ENCODE results near the gene OST4. TPM values are rescaled to one million over a fixed set of nuclear protein-coding genes. Genes with fewer than 3 reads are reported as not detected.

Gene OST4
- polyA plus RNA-seq, 3 donors, result 209 to 635 (median 615) TPM

GRCh38 chr2:27041752-27042151 lies 29.7 kb downstream of the OST4 start:
- Histone ChIP-seq H3K36me3 (replicated peaks in 1 of 2; ENCODE audit: control insufficient read depth in 1 of 2, insufficient read depth in 2 of 2, low read length in 2 of 2) (peaks cover 55 to 66% of the 10 kb centered on the region in 2 donors), H3K27ac (ENCODE audit: low read depth in 1 of 2, low read length in 2 of 2) (peak overlapping the region in 1 of 2 donors; percentile 3), H3K9ac (ENCODE audit: insufficient read depth, low read length, poor library complexity, severe bottlenecking) (no peak overlapping the region), H4K20me1 (ENCODE audit: insufficient read depth, low read length) (no peaks in the 10 kb centered on the region), H3K79me2 (ENCODE audit: insufficient read depth, low read length) (no peaks in the 10 kb centered on the region), H3K4me3 (replicated peaks in 1 of 3; ENCODE audit: low read depth in 2 of 3, low read length in 3 of 3) (no peak overlapping the region), H2AFZ (ENCODE audit: insufficient read depth, low read depth, low read length, poor library complexity, severe bottlenecking) (no peak overlapping the region), H3K4me1 (ENCODE audit: control insufficient read depth in 1 of 2, insufficient read depth in 2 of 2, low read length in 2 of 2) (no peaks in the 10 kb centered on the region), H3K27me3 (ENCODE audit: control insufficient read depth in 2 of 2, insufficient read depth in 2 of 2, low read length in 2 of 2) (no peaks in the 10 kb centered on the region), H3K9me3 (replicated peaks in 1 of 2; ENCODE audit: control insufficient read depth in 1 of 2, insufficient read depth in 1 of 2, low read length in 2 of 2) (no peaks in the 10 kb centered on the region), H3K4me2 (replicated peaks; ENCODE audit: extremely low read depth, low read length, poor library complexity, severe bottlenecking) (no peak overlapping the region)
- intact Hi-C loops (cut with micrococcal nuclease), result no loop called here
- Mint-ChIP-seq H3K4me3 (no peak overlapping the region), H3K27ac (peak overlapping the region in 2 of 7 donors; percentile 55 to 60), H3K4me1 (no peaks in the 10 kb centered on the region), H3K36me3 (peaks cover 58 to 64% of the 10 kb centered on the region in 2 donors), H3K27me3 (ENCODE audit: low read depth in 3 of 3) (no peaks in the 10 kb centered on the region), H3K9me3 (no peaks in the 10 kb centered on the region)
- no peak for DNase-seq
- WGBS (ENCODE audit: insufficient coverage), result 57% methylated on average over 1 of the region's 5 CpGs
- no peak for TF ChIP-seq CTCF (IDR thresholded peaks at IDR 0.05)

GRCh38 chr2:27040282-27040681 lies 31.2 kb downstream of the OST4 start:
- no peak overlapping the region for H3K9ac ChIP-seq (ENCODE audit: insufficient read depth, low read length, poor library complexity, severe bottlenecking)
- peak overlapping the region in 1 of 7 donors; percentile 15 for H3K27ac Mint-ChIP-seq
- no peaks in the 10 kb centered on the region for H3K9me3 Mint-ChIP-seq
- no peaks in the 10 kb centered on the region for H3K4me1 ChIP-seq (ENCODE audit: control insufficient read depth in 1 of 2, insufficient read depth in 2 of 2, low read length in 2 of 2)
- H3K36me3 ChIP-seq (replicated peaks in 1 of 2; ENCODE audit: control insufficient read depth in 1 of 2, insufficient read depth in 2 of 2, low read length in 2 of 2), result peaks cover 70 to 80% of the 10 kb centered on the region in 2 donors
- H3K4me3 Mint-ChIP-seq, result no peak overlapping the region
- no peak for DNase-seq
- H3K4me1 Mint-ChIP-seq, result no peaks in the 10 kb centered on the region
- H3K9me3 ChIP-seq (replicated peaks in 1 of 2; ENCODE audit: control insufficient read depth in 1 of 2, insufficient read depth in 1 of 2, low read length in 2 of 2), result no peaks in the 10 kb centered on the region
- no peak overlapping the region for H3K27ac ChIP-seq (ENCODE audit: low read depth in 1 of 2, low read length in 2 of 2)
- TF ChIP-seq CTCF (IDR thresholded peaks at IDR 0.05), result no peak
- peaks cover 72 to 78% of the 10 kb centered on the region in 2 donors for H3K36me3 Mint-ChIP-seq
- no peaks in the 10 kb centered on the region for H3K27me3 ChIP-seq (ENCODE audit: control insufficient read depth in 2 of 2, insufficient read depth in 2 of 2, low read length in 2 of 2)
- intact Hi-C loops (cut with micrococcal nuclease), result no loop called here
- no peak overlapping the region for H2AFZ ChIP-seq (ENCODE audit: insufficient read depth, low read depth, low read length, poor library complexity, severe bottlenecking)
- H3K4me2 ChIP-seq (replicated peaks; ENCODE audit: extremely low read depth, low read length, poor library complexity, severe bottlenecking), result no peak overlapping the region
- H3K4me3 ChIP-seq (replicated peaks in 1 of 3; ENCODE audit: low read depth in 2 of 3, low read length in 3 of 3), result no peak overlapping the region
- H4K20me1 ChIP-seq (ENCODE audit: insufficient read depth, low read length), result peaks cover 8% of the 10 kb centered on the region
- no peaks in the 10 kb centered on the region for H3K27me3 Mint-ChIP-seq (ENCODE audit: low read depth in 3 of 3)
- 100% methylated on average over 5 of the region's 8 CpGs for WGBS (ENCODE audit: insufficient coverage)
- peaks cover 6% of the 10 kb centered on the region for H3K79me2 ChIP-seq (ENCODE audit: insufficient read depth, low read length)

Measured in CD14-positive monocyte (primary cell).